Vagina (tissue), 2 donors: Measurements from ENCODE around the gene PTPN6.
A peak's percentile ranks its signal among the peaks of the same experiment; 100 is the strongest.

ENCODE experiments used
- CTCF ChIP-seq, 3 experiments: fragments of 450-650 bp in 2 of 3; fragments of 200-600 bp in 1 of 3; sonication (generic) in 1 of 3; IDR thresholded peaks; one replicate each; pipeline ENCODE4 v1.5.1; 2017 to 2019; ENCODE audit warnings: antibody characterized with exemption in 3 of 3, mild to moderate bottlenecking in 2 of 3, moderate library complexity in 2 of 3
- POLR2A ChIP-seq, 2 donors: fragments of 450-650 bp; IDR thresholded peaks; one replicate each; pipeline ENCODE4 v1.6.1; 2017; ENCODE audit warnings: antibody characterized with exemption in 2 of 2, mild to moderate bottlenecking in 2 of 2, moderate library complexity in 2 of 2
- POLR2AphosphoS5 ChIP-seq, 2 donors: sonication (generic); formaldehyde crosslinking; IDR thresholded peaks; one replicate each; pipeline ENCODE4 v1.9.0; 2017; ENCODE audit warnings: antibody characterized with exemption in 2 of 2, mild to moderate bottlenecking in 2 of 2, low read depth in 1 of 2; ENCODE audit not compliant: insufficient read depth in 1 of 2

GRCh38 chr12:6937481-6938352 is 13.4 kb upstream of the PTPN6 start:
- peak in 1 of 2 donors; percentile 43 for TF ChIP-seq POLR2A (IDR thresholded peaks at IDR 0.05)
- peak; percentile 97 to 98 for TF ChIP-seq POLR2AphosphoS5 (IDR thresholded peaks at IDR 0.05; ENCODE audit: insufficient read depth in 1 of 2, low read depth in 1 of 2)
- peak; percentile 84 to 94 (median 91) for TF ChIP-seq CTCF (IDR thresholded peaks at IDR 0.05)
